ENCODE measurements around the gene PRKD1.
"Not testable (repeated sequence)": the region's sequence is repeated elsewhere in the genome, so short reads cannot be mapped to it uniquely, and the experiment has no call there.

PRKD1 gene

DNA sequence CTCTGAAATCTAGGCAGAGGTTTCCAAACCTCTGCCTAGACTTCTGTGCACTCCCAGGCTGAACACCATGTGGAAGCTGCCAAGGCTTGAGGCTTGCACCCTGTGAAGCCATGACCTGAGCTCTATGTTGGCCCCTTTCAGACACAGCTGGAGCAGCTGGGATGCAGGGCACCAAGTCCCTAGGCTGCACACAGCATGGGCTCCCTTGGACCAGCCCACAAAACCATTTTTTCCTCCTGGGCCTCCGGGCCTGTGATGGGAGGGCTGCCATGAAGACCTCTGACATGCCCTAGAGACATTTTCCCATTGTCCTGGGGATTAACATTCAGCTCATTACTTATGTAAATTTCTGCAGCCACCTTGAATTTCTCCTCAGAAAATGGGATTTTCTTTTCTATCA, 88.0 kb downstream of the PRKD1 start:
- H3K4me3 Mint-ChIP-seq; H3K27me3 Mint-ChIP-seq; DNase-seq (ENCODE audit: low spot score in 2 of 2); H3K36me3 Mint-ChIP-seq; H3K4me1 Mint-ChIP-seq; ATAC-seq (ENCODE audit: low read depth); H3K27ac Mint-ChIP-seq: not testable (repeated sequence)
- H3K9me3 Mint-ChIP-seq = peaks cover 17% of the 10 kb centered on the region

DNA sequence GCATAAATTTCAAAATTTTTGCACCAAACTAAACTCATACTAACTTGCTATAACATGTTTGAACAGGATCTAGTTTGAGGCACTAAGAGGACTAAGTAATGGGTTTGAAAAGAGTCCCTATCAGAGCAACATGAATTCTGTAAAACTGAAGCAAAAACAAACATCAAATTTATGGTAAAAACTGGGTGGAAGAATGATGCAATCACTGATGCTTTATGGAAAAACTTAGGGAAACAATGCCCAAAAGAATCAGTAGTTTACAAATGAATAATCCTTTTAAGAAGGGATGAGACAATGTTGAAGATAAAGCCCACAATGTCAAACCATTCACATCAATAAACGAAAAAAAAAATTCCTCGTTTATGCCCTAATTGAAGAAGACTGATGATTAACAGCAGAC, 88.9 kb downstream of the PRKD1 start:
- Mint-ChIP-seq H3K4me1 (no peaks in the 10 kb centered on the region), H3K27ac (no peak overlapping the region), H3K27me3 (no peaks in the 10 kb centered on the region), H3K36me3 (peaks cover 8% of the 10 kb centered on the region), H3K4me3 (no peak overlapping the region), H3K9me3 (peaks cover 17% of the 10 kb centered on the region)
- ATAC-seq (ENCODE audit: low read depth) (no peak), DNase-seq (ENCODE audit: low spot score in 2 of 2) (no peak)

GRCh38 chr14:29836395-29836794, 91.3 kb downstream of the PRKD1 start:
- ATAC-seq (ENCODE audit: low read depth) (no peak), DNase-seq (ENCODE audit: low spot score in 2 of 2) (no peak)
- peaks cover 14% of the 10 kb centered on the region for H3K9me3 Mint-ChIP-seq
- H3K4me1 Mint-ChIP-seq = no peaks in the 10 kb centered on the region
- H3K4me3 Mint-ChIP-seq = no peak overlapping the region
- peaks cover 8% of the 10 kb centered on the region for H3K36me3 Mint-ChIP-seq
- H3K27me3 Mint-ChIP-seq = no peaks in the 10 kb centered on the region
- H3K27ac Mint-ChIP-seq = no peak overlapping the region

GRCh38 chr14:29832042-29832441, 95.6 kb downstream of the PRKD1 start:
- no peaks in the 10 kb centered on the region for H3K27me3 Mint-ChIP-seq
- peaks cover 2% of the 10 kb centered on the region for H3K36me3 Mint-ChIP-seq
- no peaks in the 10 kb centered on the region for H3K4me1 Mint-ChIP-seq
- no peak overlapping the region for H3K27ac Mint-ChIP-seq
- DNase-seq (ENCODE audit: low spot score in 2 of 2) (no peak), ATAC-seq (ENCODE audit: low read depth) (no peak)
- H3K4me3 Mint-ChIP-seq = no peak overlapping the region
- H3K9me3 Mint-ChIP-seq = peaks cover 3% of the 10 kb centered on the region

- ATAC-seq (ENCODE audit: low read depth) (no peak), DNase-seq (ENCODE audit: low spot score in 2 of 2) (no peak)
- Mint-ChIP-seq H3K4me1 (no peaks in the 10 kb centered on the region), H3K27me3 (no peaks in the 10 kb centered on the region), H3K9me3 (peaks cover 2% of the 10 kb centered on the region), H3K4me3 (no peak overlapping the region), H3K36me3 (no peaks in the 10 kb centered on the region), H3K27ac (no peak overlapping the region)
Observed at GRCh38 chr14:29829851-29830250, 97.8 kb downstream of the PRKD1 start.

DNA sequence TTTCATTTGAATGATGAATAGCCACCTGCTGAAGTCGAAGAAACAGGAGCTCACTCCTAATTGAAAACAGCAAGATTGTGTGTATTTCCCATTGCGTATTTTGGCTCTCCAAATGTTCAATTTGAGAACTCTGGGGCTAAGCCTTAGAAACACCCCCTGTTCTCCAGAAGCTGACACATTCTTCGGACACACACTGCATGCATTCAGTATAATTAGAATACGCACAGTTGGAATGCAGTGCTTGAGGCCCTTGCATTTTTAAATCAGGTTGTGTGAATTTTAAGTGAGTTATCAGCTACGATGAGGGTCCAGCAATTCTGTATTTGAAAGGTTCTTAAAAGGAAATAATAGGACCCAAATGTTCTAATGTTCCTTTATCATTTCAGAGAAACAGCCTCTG, 103.8 kb downstream of the PRKD1 start:
- DNase-seq (ENCODE audit: low spot score in 2 of 2) = no peak
- no peaks in the 10 kb centered on the region for H3K36me3 Mint-ChIP-seq
- no peak for ATAC-seq (ENCODE audit: low read depth)
- no peaks in the 10 kb centered on the region for H3K27me3 Mint-ChIP-seq
- H3K4me3 Mint-ChIP-seq = no peak overlapping the region
- no peak overlapping the region for H3K27ac Mint-ChIP-seq
- peaks cover 2% of the 10 kb centered on the region for H3K4me1 Mint-ChIP-seq
- no peaks in the 10 kb centered on the region for H3K9me3 Mint-ChIP-seq

- no peaks in the 10 kb centered on the region for H3K9me3 Mint-ChIP-seq
- H3K4me1 Mint-ChIP-seq = peaks cover 2% of the 10 kb centered on the region
- DNase-seq (ENCODE audit: low spot score in 2 of 2) = no peak
- no peaks in the 10 kb centered on the region for H3K27me3 Mint-ChIP-seq
- H3K4me3 Mint-ChIP-seq = no peak overlapping the region
- no peak for ATAC-seq (ENCODE audit: low read depth)
- no peak overlapping the region for H3K27ac Mint-ChIP-seq
- H3K36me3 Mint-ChIP-seq = no peaks in the 10 kb centered on the region
Observed at GRCh38 chr14:29822430-29822709, 105.3 kb downstream of the PRKD1 start.

DNA sequence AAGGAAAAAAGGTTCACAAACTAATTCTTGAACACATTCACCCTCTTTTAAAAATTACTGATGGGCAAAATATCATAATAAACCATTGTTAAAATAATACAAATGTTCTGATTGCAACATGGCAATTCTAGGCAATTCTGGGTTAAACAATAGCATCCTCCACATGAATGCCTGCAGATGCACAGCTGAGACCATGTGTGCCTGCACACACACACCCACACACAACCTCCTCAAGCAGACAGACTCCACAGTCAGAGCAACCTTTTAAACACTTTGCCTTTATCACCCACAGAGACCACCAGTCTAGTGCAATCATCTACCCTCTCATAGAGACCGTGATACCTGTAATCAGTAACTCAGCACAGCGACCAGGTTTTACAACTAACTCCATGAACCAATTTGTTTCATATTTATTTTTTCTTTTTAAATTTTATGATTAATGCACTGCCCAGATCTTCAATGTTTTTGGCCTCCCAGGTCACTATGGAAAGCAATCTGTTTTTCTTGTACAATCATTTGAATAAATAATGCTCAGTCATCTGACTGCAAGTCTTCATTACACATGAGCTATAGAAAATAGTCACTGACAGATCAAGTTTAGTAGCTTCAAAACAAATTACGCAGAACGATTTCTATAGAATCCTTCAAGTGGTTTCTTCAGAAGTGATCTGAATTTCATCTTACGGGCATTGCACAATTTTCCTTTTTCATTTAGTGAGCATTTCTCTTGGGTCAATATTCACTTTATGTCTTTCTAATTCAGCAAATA, 105.8 kb downstream of the PRKD1 start:
- H3K27me3 Mint-ChIP-seq = no peaks in the 10 kb centered on the region
- H3K27ac Mint-ChIP-seq = no peak overlapping the region
- no peak for ATAC-seq (ENCODE audit: low read depth)
- DNase-seq (ENCODE audit: low spot score in 2 of 2) = no peak
- H3K9me3 Mint-ChIP-seq = no peaks in the 10 kb centered on the region
- H3K4me1 Mint-ChIP-seq = peaks cover 2% of the 10 kb centered on the region
- no peaks in the 10 kb centered on the region for H3K36me3 Mint-ChIP-seq
- no peak overlapping the region for H3K4me3 Mint-ChIP-seq

- Mint-ChIP-seq H3K36me3 (no peaks in the 10 kb centered on the region), H3K27me3 (no peaks in the 10 kb centered on the region), H3K27ac (no peak overlapping the region), H3K4me1 (peaks cover 2% of the 10 kb centered on the region), H3K9me3 (no peaks in the 10 kb centered on the region), H3K4me3 (no peak overlapping the region)
- DNase-seq (ENCODE audit: low spot score in 2 of 2) (no peak), ATAC-seq (ENCODE audit: low read depth) (no peak)
Observed at GRCh38 chr14:29821242-29821641, 106.4 kb downstream of the PRKD1 start.

DNA sequence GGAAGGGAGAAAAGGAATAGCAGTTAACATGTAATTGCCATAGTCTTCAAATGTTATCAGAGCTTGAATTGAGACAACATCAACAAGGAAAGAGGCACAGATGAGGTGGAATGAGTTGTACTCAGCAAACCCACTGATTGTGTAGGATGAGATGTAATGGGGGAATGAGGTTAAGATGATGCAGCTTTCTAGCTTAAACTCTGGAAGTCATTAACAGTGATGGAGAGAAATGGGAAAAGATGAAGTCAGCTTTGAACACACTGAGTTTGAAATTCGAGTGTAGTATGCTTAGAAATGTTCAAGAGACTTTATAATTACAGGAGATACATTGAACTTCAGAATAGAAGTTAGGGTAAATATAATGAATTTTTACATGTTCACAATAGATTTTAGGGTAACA, 106.9 kb downstream of the PRKD1 start:
- no peaks in the 10 kb centered on the region for H3K9me3 Mint-ChIP-seq
- H3K4me1 Mint-ChIP-seq = peaks cover 2% of the 10 kb centered on the region
- H3K36me3 Mint-ChIP-seq = no peaks in the 10 kb centered on the region
- no peaks in the 10 kb centered on the region for H3K27me3 Mint-ChIP-seq
- H3K27ac Mint-ChIP-seq = no peak overlapping the region
- DNase-seq (ENCODE audit: low spot score in 2 of 2) = no peak
- no peak overlapping the region for H3K4me3 Mint-ChIP-seq
- ATAC-seq (ENCODE audit: low read depth) = no peak

DNA sequence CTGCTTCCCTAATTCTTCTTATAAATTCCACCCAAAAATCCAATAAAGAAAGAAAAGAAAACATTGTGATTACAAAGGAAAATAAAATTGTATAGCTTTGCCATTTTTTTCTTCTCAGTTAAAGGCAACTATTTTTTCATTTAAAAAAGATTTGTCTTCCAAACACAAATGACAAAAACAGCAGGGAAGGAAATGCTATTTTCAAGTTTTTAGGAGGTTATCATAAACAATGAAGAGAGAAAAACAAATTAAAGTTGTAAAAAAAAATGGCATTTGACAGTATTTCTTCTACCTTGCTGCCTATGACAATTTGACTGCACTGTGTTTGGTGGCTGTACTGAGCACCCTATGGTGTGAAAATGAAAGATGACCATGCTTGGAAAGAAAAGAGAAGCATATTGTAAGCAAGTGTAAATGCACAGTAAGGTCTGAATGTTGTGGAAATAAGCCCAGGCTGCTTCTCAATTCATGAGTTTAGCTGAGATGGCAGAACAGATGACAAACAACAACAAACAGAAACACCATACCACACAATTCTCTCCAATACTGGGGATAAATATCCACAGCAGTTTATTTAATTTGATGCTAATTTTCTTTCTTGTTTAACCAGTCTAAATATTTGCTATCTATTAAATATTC, 109.8 kb downstream of the PRKD1 start:
- H3K9me3 Mint-ChIP-seq = no peaks in the 10 kb centered on the region
- peaks cover 4% of the 10 kb centered on the region for H3K4me1 Mint-ChIP-seq
- DNase-seq (ENCODE audit: low spot score in 2 of 2) = no peak
- H3K27ac Mint-ChIP-seq = no peak overlapping the region
- ATAC-seq (ENCODE audit: low read depth) = no peak
- H3K4me3 Mint-ChIP-seq = no peak overlapping the region
- H3K27me3 Mint-ChIP-seq = no peaks in the 10 kb centered on the region
- H3K36me3 Mint-ChIP-seq = no peaks in the 10 kb centered on the region

GRCh38 chr14:29815016-29815674, 112.5 kb downstream of the PRKD1 start:
- no peak overlapping the region for H3K4me3 Mint-ChIP-seq
- H3K27ac Mint-ChIP-seq = no peak overlapping the region
- no peak for ATAC-seq (ENCODE audit: low read depth)
- no peaks in the 10 kb centered on the region for H3K27me3 Mint-ChIP-seq
- H3K9me3 Mint-ChIP-seq = peaks cover 3% of the 10 kb centered on the region
- H3K4me1 Mint-ChIP-seq = peaks cover 3% of the 10 kb centered on the region
- no peak for DNase-seq (ENCODE audit: low spot score in 2 of 2)
- H3K36me3 Mint-ChIP-seq = peaks cover 2% of the 10 kb centered on the region

DNA sequence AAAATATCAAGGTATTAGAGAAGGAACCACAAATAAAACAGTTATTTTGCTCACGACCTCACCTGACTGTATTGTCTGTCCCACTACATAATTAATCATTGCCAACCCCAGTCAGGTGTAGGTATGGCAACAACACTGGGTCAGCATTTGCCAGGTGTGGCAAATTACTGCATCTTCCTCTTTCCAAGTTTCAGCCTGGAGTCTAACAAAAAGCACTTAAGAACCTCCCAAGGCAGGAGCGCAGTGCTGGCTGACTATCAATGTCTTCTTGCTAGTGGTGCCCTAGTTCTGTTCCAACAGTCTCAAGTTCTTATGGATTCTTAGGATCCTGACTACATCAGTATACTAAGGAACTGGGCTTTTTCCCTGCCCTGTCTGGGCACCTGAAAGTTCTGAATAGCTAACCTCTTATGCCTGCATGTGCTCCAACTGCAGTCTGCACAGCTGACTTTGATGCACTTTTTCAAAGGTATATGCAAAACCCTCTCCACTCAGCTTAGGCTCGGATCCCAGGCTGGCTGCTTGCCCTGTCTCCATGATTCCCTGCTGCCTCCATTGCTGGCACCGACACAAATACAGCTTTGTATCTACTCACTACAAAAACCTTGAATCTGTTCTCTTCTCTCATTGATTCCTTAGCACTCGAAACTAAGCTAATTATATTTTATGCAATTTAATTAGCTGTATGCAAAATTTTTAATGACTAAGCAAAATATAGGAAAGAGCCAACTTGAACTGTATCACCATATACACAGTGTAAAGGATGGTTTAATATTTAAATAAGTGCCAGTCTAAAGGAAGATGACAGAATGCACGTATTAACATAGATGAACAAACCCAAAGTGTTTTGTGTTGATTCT, 113.3 kb downstream of the PRKD1 start:
- ATAC-seq (ENCODE audit: low read depth) = no peak
- no peak for DNase-seq (ENCODE audit: low spot score in 2 of 2)
- Mint-ChIP-seq H3K36me3 (peaks cover 2% of the 10 kb centered on the region), H3K27me3 (no peaks in the 10 kb centered on the region), H3K4me1 (peaks cover 3% of the 10 kb centered on the region), H3K9me3 (peaks cover 3% of the 10 kb centered on the region), H3K27ac (no peak overlapping the region), H3K4me3 (no peak overlapping the region)

GRCh38 chr14:29810682-29811081, 117.0 kb downstream of the PRKD1 start:
- H3K27ac Mint-ChIP-seq = no peak overlapping the region
- H3K36me3 Mint-ChIP-seq = peaks cover 2% of the 10 kb centered on the region
- H3K9me3 Mint-ChIP-seq = peaks cover 3% of the 10 kb centered on the region
- ATAC-seq (ENCODE audit: low read depth) (no peak), DNase-seq (ENCODE audit: low spot score in 2 of 2) (no peak)
- peaks cover 3% of the 10 kb centered on the region for H3K4me1 Mint-ChIP-seq
- no peaks in the 10 kb centered on the region for H3K27me3 Mint-ChIP-seq
- no peak overlapping the region for H3K4me3 Mint-ChIP-seq
